Stimulated activated CD8-positive, alpha-beta memory T cell treated with anti-CD3 and anti-CD28 coated beads, Interleukin-12 subunit alpha, Interleukin-12 subunit beta, amount 100 ng/mL, for 1 hour (primary cell): ENCODE data around the gene SLX4IP.

Source experiments
- DNase-seq: peaks from one replicate; pipeline ENCODE4 v3.0.0-alpha.2; 2020; ENCODE audit warnings: low read depth

SLX4IP gene

DNA sequence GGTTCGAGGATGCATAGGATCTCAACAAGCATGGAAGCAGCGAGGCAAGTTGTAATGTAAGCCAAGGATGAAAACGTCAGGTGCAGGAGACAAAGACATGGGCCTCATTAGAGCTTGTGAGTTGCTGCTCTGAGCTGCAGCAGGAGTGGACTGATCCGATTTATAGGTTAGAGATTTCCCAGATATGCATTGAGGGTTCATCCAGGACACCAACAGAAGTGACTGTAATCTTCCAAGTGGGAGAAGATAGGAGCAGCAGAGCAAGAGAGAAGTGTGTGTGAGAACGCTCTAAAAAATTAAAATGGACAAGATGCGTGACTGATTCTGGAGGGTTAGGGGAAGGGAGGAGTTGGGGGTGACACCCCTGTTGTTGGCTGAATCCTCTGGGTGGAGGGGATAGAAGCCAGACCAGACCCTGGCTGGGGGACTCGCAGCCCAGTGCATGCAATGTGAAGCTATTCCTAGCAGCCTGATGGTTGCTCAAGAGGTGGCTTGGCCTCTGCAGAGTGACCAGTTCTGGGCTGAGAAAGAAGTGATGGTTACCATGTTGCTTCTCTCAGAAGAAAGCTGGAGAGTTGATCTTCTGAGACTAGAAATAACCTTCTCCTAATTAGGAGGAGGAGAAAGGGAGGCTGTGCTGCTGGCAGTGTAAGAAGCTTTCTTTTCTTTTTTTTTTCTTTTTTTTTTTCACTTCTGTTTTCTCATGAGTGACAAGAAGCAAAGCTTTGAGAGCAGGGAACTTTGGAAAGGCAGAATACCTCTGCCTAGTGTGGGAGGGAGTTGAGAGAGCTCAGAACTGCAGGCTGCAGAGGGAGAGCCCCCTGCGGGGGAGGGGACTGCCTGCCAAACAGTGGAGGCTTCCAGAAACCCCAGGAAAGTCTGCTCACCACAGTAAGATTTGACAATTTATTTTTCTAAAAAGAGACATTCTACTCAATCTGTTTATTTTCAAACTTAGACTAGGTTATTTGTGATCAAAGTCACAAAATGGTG is 116.9 kb downstream of the SLX4IP start:
- no peak for DNase-seq

DNA sequence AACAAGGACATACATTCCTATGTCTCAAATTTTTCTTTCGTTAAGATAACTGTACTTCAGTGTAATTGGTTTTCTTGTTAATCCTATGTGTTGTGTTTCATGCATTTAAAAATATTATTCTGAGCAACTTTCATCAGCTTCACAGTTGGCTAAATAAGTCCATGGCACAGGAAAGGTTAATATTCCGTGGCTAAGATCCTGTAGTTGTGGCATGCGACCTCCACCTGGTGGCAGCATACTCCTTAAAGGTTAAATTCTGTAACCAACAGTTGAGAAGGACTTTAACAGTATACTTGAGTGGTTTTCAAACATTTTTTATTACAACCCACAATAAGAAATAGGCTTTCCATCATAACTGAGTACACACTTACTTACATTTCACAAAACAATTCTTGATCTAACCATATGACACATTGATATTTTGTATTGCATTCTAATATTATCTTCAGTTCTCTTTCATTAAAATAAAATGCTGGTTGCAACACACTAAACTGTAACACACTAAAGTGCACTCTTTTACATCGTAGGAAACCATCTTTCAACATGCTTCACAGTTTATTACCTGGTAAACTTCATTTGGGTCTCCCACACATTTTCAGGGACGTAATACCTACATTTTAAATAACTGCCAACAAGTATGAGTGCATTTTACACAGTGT is 118.3 kb downstream of the SLX4IP start:
- peak; percentile 25 for DNase-seq

DNA sequence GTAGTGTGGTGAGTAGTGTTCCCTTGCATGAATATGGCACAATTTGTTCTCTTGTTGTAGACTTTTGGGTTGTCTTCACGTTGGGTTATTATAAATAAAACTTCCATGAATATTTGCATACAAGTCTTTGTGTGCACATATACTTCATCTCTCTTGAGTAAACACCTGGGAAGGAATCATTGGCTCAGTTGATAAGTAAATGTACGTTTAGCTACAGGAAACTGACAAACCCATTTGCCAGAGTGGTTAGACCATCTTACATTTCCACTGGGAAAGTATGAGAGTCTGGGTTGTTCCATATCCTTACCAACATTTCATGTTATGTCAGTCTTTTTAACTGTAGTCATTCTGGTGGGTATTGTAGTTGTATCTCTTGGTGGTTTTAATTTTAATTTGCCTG is 119.2 kb downstream of the SLX4IP start:
- no peak for DNase-seq

DNA sequence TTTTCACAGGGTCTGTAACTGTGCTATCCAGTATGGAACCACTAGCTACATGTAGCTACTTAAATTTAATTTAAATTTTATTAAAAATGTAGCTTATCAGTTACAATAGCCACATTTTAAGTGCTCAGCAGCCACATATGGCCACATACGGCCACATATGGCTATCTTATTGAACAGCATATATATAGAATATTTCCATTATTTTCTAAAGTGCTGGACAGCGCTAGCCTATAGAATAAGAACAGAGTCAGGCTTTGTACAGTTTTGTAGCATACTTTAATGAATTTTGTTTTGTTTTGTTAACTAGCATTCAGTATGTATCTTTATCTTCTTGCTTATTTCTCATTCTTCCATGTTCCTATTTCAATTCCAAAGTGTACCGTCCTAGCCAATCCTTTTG is 120.3 kb downstream of the SLX4IP start:
- DNase-seq, result no peak

DNA sequence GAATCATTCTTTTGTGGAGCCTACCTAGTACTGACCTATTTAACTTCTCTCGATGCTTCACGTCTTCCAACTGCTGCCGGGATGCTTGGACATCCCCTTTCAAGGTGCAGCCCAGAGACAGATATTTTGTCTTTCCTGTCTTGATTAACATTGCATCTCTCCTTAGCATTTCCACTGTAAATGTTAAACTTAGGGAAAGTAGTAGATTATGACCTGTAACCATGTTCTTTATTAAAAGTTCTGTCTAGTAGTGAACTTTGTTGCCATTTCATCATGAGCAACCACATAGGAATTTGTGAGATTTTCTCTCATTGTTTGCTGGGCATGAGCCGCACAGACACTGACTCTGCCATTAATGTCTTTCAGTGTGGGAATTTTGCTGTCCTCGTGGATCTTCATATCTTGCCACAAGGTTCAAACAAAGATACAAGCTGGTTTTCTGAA is 120.8 kb downstream of the SLX4IP start:
- DNase-seq, result no peak

DNA sequence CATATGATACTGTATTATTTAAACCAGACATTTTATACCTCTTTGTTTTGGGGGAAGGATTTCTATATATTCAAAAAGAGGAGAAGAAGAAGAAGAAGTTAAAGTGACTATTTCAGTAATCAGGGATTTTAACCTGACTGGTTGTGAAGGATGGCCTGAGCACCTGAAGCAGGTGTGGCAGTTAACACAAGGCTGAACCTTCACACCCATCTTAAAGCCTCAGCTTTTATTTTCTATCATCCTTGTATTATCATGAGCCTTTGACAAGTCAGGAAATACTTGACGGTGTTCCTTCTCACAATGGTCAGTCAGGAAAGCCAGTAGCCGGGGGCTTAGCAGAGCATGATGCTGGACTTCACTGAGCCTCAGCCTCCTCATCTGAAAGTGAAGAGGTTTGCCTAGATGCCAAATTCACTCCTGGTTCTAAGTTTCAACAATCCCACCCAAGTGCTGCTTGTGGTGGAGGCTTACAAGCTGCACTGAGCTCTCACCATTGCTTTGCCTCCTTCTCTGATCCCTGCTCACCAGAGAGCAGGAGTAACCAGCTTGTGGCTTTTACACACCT is 121.5 kb downstream of the SLX4IP start:
- no peak for DNase-seq

DNA sequence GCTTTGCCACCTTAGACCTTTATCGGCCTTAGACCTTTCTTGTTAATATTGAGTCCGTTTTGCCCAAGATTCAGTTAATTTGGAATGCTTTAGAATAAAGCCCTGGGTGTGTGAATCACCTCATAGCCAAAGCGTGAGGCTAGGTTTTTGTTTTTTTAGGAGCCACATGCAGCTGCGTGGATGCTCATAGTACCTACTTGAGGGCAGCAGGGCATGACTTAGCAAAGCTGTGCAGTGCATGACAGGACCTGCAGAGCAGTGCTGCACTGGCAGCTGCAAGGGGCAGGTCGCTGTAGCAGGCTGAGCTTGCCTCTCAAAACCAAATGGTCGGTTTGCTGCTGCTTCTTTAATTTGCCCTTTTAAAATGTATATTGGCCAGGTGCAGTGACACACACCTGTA is 122.6 kb downstream of the SLX4IP start:
- DNase-seq, result no peak

DNA sequence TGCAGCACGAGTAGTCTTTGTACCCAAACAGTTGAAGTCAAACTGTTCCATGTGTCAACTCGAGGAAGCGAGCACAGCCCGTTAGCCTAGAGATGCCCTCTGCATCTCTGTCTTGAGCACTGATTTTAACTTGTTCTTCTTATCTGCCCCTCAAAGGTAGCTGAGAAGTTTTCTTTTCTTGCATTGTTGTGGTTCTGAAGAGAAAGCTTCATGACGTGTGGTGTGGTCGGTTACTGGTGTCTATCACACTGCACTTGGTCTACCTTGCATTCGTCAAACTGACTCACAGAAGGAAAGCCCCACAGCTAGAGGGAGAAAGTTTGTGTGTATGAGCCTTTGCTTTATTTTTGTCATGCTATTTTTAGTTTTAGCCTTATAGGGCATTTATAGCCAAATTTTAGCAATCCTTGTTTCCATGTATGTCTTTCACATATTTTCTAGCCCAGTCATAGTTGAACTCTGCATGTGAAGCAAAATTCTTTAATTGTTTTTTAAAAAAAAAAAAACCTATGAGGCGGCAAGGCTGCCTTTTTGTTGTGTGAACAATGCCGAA is 123.6 kb downstream of the SLX4IP start:
- DNase-seq, result peak; percentile 27

DNA sequence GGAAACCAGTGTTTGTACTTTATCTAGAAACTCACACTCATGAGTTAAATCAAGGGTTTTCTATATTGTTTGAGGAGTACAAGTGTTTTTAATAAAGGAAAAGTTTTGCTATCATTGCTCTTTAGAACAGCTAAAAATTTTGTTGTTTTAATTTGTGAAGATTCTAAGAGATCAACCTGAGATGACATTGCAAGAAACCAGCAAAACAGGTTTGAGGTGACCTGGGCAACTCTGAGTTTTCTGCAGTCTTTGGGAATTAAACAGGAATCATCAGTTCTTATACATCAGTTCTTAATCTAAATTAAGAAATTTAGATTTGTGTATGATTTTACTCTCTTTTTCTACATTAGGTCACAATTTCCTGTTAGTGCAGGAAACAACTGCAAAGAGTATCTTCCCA is 124.2 kb downstream of the SLX4IP start:
- DNase-seq, result no peak

DNA sequence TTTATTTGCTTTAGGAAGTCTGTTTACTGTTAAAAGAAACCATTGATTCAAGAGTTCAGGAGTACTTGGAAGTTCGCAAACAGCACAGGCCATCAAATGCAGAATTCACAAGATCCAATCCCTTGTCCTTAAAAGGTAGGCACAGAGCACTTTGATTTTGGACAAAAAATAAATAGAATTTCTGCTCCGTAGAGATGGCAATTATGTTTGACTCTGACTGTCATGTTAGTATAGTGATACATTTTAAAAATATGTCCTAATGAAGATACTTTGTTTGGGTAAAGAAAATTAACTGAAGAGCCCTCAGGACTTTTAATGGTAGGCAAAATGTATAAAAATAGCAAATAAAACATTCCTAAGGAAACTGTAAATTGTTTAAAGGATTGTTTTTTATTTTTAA is 125.6 kb downstream of the SLX4IP start:
- DNase-seq, result no peak

DNA sequence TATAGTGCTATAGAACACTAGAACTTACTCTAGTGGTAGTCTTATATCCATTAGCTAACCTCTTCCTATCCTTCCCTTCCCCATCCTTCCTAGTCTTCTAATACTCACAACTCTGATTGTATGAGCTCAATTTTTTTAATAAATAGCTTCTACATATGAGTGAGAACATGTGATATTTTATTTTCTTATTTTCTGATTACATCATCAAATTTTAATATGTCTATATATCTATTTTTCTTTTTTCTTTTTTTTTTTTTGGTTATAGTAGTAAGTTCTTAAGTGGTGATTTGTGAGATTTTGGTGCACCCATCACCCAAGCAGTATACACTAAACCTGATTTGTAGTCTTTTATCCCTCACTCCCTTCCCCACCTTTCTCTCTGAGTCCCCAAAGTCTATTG is 126.2 kb downstream of the SLX4IP start:
- DNase-seq, result no peak

DNA sequence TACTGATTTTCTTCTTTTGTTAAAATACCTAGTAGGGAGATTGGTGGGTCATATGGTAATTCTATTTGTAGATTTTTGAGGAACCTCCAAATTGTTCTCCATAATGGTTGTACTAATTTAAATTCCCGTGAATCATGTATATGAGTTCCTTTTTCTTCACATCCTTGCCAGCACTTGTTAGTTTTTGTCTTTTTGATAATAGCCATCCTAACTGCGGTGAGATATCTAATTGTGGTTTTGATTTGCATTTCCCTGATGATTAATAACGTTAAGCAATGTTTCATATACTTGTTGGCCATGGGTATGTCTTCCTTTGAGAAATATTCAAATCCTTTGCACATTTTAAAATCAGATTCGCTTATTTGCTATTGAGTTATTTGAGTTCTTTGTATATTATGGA is 127.8 kb downstream of the SLX4IP start:
- no peak for DNase-seq

DNA sequence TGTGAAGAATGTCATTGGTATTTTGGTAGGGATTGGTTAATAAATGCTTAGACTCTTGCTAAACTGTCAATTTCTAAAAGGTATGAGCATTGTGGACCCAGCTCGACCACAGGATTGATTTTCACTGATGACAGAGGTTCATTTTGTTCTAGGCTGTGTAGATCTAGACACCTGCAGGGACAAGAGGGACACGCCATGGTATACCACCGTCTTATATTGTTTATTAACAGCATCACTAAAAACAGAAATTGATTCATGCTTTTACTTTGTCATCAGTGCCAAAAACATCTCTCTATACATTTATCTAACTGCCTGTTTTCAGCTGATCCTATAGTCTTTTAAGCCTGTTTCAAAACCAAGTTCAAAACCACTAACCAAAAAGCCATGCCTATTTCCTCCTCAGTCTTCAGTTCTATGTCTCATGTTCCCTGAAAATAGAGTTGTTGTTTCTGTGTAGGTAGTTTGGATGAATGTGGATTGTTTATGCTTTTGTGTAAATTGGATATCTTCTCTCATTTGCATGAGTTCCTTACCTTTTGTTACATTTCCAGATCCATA is 128.9 kb downstream of the SLX4IP start:
- no peak for DNase-seq

DNA sequence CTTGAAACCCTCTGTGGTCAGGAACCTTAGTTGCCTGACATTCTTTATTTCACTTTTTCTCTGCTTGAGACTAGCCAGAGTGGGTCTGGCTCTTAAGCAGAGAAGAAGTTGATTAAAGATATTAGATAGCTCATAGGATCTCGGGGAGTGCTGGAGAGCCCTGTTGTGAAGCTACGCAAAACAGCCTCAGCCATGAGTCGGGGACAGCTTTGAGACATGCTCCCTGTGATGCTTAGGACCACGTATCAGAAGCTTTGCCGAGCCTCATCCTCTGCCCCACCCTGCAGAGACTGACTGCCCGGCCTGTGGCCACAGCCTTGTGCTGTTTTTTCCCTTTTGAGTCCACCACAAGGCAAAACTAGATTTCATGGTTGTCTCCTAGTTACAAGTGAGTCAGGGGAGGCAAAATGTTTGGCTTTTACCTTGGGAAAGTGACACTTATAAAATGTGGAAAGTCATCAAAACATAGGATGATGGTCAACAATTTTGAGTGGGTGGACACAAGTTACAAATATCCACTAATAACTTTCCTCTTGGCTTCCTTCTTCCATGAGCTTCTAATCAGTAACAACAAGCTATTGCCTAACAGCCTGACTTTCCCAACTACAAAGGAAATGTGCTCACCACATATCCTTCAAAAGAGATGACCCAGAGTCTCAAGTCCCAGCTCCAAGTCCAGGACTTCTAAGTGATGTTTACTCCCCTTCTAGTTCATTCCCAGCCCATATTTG is 130.3 kb downstream of the SLX4IP start:
- DNase-seq, result no peak

DNA sequence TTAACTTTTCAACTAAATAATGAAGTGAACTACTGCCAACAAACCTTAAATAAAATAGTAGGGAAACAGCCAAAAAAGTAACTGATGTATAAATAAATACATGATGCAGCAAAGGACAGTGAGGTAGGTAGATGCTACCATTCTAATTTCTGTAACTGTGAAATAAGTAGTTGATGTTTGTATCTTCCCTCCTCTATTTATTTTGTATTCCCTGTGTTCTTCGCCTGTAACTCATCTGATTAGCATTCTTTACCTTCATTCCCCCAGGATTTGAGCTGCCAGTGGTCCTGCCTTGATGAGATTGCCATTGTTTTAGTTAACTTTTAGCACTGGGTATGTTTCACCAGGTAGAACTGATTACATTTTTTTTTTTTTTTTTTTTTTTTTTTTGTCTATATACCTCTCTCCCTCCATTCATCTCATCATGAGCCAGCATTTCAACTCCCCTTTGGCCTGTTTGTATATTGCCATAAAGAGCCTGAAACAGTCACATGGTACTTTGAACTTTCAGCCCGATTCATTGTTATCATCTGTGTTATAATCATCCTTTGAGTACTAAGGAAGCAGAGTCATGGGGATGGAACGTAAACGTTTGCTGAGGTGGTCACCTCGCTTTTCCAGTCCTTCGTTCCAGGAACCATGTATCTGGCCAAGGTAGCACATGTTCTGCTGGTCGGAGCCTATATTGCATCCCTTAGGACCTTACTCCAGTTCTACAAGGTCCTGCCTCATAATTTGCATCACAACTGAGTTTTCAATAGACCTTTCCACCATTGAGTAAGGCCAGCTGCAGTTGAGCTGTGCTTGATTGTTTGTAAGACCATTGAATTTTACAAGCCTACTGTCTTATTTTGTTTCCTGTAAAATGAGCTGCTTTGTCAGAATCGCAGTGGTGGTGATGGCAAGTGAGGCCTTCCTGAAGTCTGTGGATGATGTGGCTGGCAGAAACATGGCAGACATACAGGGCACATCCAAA is 131.1 kb downstream of the SLX4IP start:
- DNase-seq, result no peak

DNA sequence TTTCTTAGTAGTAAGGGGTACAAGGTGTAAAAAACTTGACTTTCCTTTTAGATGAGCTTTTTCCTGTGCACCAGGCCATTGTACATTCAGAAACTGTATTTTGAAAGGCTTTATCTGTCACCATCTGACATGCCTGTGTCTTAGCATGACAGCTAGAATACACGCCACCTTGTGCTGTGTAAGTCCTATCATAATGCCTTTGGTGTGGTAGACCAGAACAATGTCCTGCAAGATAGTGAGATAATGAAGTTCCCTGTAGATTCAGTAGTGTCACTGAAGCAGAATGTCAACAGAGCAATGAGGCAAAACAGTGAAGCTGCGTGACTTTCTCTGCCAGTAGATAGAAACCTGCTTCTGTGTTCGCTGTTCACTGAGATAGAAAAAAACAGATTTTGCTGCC is 132.9 kb downstream of the SLX4IP start:
- DNase-seq, result no peak

DNA sequence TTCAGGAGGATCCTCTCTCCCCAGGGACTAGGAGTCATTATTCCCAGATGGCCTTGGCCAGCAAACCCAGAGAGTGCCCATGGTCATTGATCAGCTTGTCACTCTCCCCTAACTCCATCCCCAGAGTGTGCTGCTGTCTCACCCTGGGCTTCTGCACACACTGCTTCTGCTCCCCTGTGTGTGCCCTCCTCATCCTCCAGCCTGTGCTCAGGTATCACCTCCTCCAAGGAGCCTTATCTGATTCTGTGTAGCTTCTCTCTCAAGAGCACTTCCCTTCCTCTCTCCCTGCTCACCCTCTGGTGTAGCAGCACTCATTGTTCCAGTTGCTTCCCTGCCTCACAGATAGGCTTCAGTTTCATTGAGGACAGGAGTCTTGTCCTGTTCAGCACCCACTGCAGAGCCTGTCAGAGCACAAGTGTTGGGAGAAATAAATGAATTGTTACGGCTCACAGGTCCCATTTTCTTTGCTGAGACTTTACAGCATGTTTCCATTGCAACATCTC is 136.3 kb downstream of the SLX4IP start:
- no peak for DNase-seq

DNA sequence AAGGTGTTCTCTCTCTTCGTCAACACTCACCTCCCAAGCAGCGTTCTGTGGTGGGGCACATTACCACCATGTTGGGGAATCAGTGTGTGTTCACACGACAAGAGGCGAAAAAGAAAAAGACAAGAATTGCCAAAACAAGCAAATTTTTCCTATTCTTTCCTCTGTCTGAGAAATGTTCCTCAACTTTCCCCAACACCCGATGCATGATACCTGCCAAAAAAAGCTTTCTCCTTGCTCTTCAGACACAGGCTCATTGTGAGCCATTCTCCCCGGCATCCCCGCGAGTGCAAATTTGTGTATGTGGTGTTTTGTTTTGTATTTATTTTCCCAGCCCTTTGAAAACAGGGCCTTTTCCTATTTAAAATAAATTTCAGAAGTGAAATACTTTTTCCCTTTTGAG is 137.7 kb downstream of the SLX4IP start:
- no peak for DNase-seq

DNA sequence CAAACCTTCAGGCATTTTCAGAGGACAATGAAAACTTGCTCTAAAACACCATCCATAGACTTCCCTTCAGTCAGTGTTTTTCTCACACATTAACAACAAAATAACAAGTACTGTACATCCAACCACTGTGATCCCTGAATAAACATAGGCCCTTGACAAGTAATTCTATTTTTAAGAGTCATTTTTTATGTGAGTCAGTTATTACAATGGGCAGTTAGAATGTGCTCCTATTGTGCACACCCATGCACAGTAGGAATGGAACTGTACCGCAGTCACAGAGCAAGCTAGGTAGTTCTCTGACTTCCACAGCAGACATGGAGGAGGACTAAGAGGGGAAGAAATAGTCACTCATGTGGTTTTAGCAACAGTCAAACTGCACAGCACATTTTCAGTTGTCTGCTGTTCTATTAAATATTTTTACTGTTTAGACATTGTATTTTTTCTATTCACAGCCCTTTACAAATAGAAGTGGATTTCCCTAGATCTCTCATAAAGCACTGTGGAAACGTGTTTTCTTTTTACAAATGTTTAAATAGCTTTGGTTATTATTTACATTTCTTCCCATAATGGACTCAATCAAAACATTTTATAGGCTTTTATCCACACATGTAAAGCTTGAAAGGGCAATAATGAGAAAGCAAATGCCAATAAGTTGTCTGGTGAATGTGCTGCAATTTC is 138.3 kb downstream of the SLX4IP start:
- DNase-seq, result no peak

DNA sequence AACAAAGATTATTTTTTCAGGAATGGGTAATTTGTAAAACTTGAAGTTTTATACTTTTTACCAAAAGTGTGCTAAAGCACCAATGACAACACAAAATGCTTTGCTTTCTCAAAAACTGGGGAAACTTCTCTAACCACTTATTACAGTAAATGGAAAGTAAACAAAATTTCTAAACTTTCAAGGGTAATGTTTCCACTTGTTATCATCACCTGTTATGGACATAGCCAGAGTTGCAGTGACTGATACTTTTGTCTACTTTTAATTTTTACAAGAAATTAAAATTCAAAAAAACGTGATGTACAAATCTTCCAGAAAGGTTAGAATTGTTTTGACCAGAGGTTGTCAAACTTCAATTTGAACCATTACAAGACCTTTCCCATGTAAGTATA is 138.8 kb downstream of the SLX4IP start:
- DNase-seq, result no peak
